PC-9 (cell line): ENCODE data around the gene ZNF385B.

Experiments
- CTCF ChIP-seq: fragments of 200-600 bp; sonication (generic); conservative IDR thresholded peaks from 2 replicates; pipeline ENCODE4 v1.6.1; 2017; ENCODE audit warnings: mixed run types, antibody characterized with exemption, mild to moderate bottlenecking, moderate library complexity
- EZH2 ChIP-seq: fragments of 200-600 bp; sonication (generic); IDR thresholded peaks from 2 replicates; pipeline ENCODE4 v1.8.0; 2017; ENCODE audit warnings: antibody characterized with exemption, low read depth

- TF ChIP-seq CTCF (no peak), EZH2 (no peak)
Observed at GRCh38 chr2:179741317-179741716, 120.1 kb downstream of the ZNF385B start.
